CD4-positive, alpha-beta T cell (primary cell): ENCODE results near the gene ARGLU1. TPM values are rescaled to one million over a fixed set of nuclear protein-coding genes. Genes with fewer than 3 reads are reported as not detected.

Experiments used
- ATAC-seq: fragments of 200-7000 bp; cut with Tn5 transposase; one replicate; pipeline ENCODE4 v1.10.0; 2022; ENCODE audit warnings: mild to moderate bottlenecking; ENCODE audit not compliant: poor library complexity
- CTCF ChIA-PET: fragments of 350-600 bp; sonication (Branson Sonifier 250); formaldehyde crosslinking; loops from one replicate; lab custom pipeline; 2021; ENCODE audit warnings: antibody characterized with exemption, inconsistent platforms; lab: Charles Lee
- POLR2A ChIA-PET: fragments of 350-600 bp; sonication (Branson Sonifier 250); formaldehyde crosslinking; loops from one replicate; lab custom pipeline; 2021; ENCODE audit warnings: antibody characterized with exemption, inconsistent platforms; lab: Charles Lee
- DNase-seq, 14 experiments: peaks; one replicate each; pipeline ENCODE4 v3.0.0-alpha.2; 2013 to 2020; ENCODE audit warnings: mixed read lengths in 2 of 14
- H3K27ac ChIP-seq, 2 donors: one replicate each; pipeline versions ENCODE4 v1.5.1 to v1.7.0; 2013; ENCODE audit warnings: low read length in 2 of 2, low read depth in 1 of 2, mild to moderate bottlenecking in 1 of 2
- H3K27me3 ChIP-seq, 2 experiments: 1 replicate in 1 of 2; 2 replicates in 1 of 2; pipeline versions ENCODE4 v1.6.1 to v1.7.0; 2013; ENCODE audit warnings: low read length in 2 of 2, control low read depth in 1 of 2, mild to moderate bottlenecking in 1 of 2, moderate library complexity in 1 of 2; ENCODE audit not compliant: insufficient read depth in 2 of 2, control insufficient read depth in 1 of 2
- H3K36me3 ChIP-seq: one replicate; pipeline ENCODE4 v1.6.1; 2013; ENCODE audit warnings: low read length, control low read depth; ENCODE audit not compliant: insufficient read depth
- H3K4me1 ChIP-seq: one replicate; pipeline ENCODE4 v1.6.1; 2013; ENCODE audit warnings: low read length, control low read depth; ENCODE audit not compliant: insufficient read depth
- H3K4me3 ChIP-seq: one replicate; pipeline ENCODE4 v1.5.1; 2013; ENCODE audit warnings: mild to moderate bottlenecking, low read length, moderate library complexity
- H3K9me3 ChIP-seq, 2 experiments: 1 replicate in 1 of 2; 2 replicates in 1 of 2; pipeline versions ENCODE4 v1.6.1 to v1.7.0; 2013; ENCODE audit warnings: low read length in 2 of 2, mild to moderate bottlenecking in 2 of 2, control low read depth in 1 of 2, moderate library complexity in 1 of 2; ENCODE audit not compliant: control insufficient read depth in 1 of 2, insufficient read depth in 1 of 2
- H3K27ac Mint-ChIP-seq: one replicate; pipeline ENCODE4 v1.8.0; 2020; ENCODE audit warnings: mixed read lengths
- H3K27me3 Mint-ChIP-seq: one replicate; pipeline ENCODE4 v1.8.0; 2021; ENCODE audit warnings: mixed read lengths
- H3K36me3 Mint-ChIP-seq: one replicate; pipeline ENCODE4 v1.8.0; 2021; ENCODE audit warnings: low read depth, mixed read lengths
- H3K4me1 Mint-ChIP-seq: one replicate; pipeline ENCODE4 v1.8.0; 2021; ENCODE audit warnings: low read depth, mixed read lengths
- H3K4me3 Mint-ChIP-seq: one replicate; pipeline ENCODE4 v1.8.0; 2020; ENCODE audit warnings: mild to moderate bottlenecking, mixed read lengths
- H3K9me3 Mint-ChIP-seq: one replicate; pipeline ENCODE4 v1.8.0; 2020; ENCODE audit warnings: mixed read lengths
- CTCF ChIP-seq: fragments of 200-600 bp; IDR thresholded peaks from one replicate; pipeline ENCODE4 v1.8.0; 2022; ENCODE audit warnings: antibody characterized with exemption, mild to moderate bottlenecking
- intact Hi-C, 2 experiments: fragments of 100-400 bp; cut with DNase I in 1 of 2; cut with micrococcal nuclease in 1 of 2; formaldehyde crosslinking; loops; one replicate each; pipeline versions ENCODE4 v1.15.1 to v1.9.0; 2023 to 2025; cut with DNase I, micrococcal nuclease
- total RNA-seq, 174 experiments: library from RNA in 2 of 174; stranded (reverse) in 2 of 174; gene quantifications; one replicate each; pipeline ENCODE4 v1.2.3 and lab custom pipeline; 2021 to 2026

ARGLU1 gene
- total RNA-seq, 2 experiments from 2014 or later = 146 to 152 TPM

GRCh38 chr13:106540613-106541012 lies 27.3 kb downstream of the ARGLU1 start:
- ATAC-seq (no peak), DNase-seq (no peak)
- peaks cover 4% of the 10 kb centered on the region for H3K27me3 Mint-ChIP-seq
- POLR2A ChIA-PET = no interaction called here
- H3K27me3 ChIP-seq = no peaks in the 10 kb centered on the region
- no peak overlapping the region for H3K27ac Mint-ChIP-seq
- intact Hi-C loops = no loop called here
- no peak for TF ChIP-seq CTCF
- H3K36me3 ChIP-seq = peaks cover 30% of the 10 kb centered on the region
- H3K9me3 ChIP-seq = no peaks in the 10 kb centered on the region
- H3K4me1 ChIP-seq = peaks cover 9% of the 10 kb centered on the region
- no peak overlapping the region for H3K27ac ChIP-seq
- H3K4me3 Mint-ChIP-seq = no peak overlapping the region
- CTCF ChIA-PET = no interaction called here
- peaks cover 40% of the 10 kb centered on the region for H3K36me3 Mint-ChIP-seq
- H3K9me3 Mint-ChIP-seq = no peaks in the 10 kb centered on the region
- no peak overlapping the region for H3K4me3 ChIP-seq
- H3K4me1 Mint-ChIP-seq = peaks cover 9% of the 10 kb centered on the region

- POLR2A ChIA-PET = interaction anchor here (5.7 kb wide), 1 partner anchor 29 kb away, joined by 35 read pairs; the partner anchor contains the start of gene ARGLU1
- CTCF ChIA-PET = interaction anchor here (1.2 to 2.0 kb wide), 5 partner anchors 13 to 82 kb away, joined by 3 to 16 read pairs (median 8); partner anchors contain the start of gene ARGLU1
- no peak overlapping the region for H3K4me3 ChIP-seq
- DNase-seq = no peak
- Mint-ChIP-seq H3K4me3 (peak overlapping the region; percentile 52), H3K27ac (no peak overlapping the region), H3K27me3 (peaks cover 25% of the 10 kb centered on the region), H3K36me3 (peaks cover 25% of the 10 kb centered on the region), H3K9me3 (no peaks in the 10 kb centered on the region), H3K4me1 (peaks cover 23% of the 10 kb centered on the region)
- intact Hi-C loops = loop anchor here (1.0 to 10.0 kb wide), 4 partner anchors 30 to 1765 kb away; no protein-coding TSS in a partner anchor
- no peak for ATAC-seq
- peaks cover 33% of the 10 kb centered on the region for H3K4me1 ChIP-seq
- H3K36me3 ChIP-seq = peaks cover 13% of the 10 kb centered on the region
- TF ChIP-seq CTCF = no peak
- H3K9me3 ChIP-seq = no peaks in the 10 kb centered on the region
- H3K27me3 ChIP-seq = peaks cover 19 to 21% of the 10 kb centered on the region in 2 experiments
- H3K27ac ChIP-seq = no peak overlapping the region
Observed at GRCh38 chr13:106537521-106537920, 30.4 kb downstream of the ARGLU1 start.

GRCh38 chr13:106536244-106537034 lies 31.5 kb downstream of the ARGLU1 start:
- no peaks in the 10 kb centered on the region for H3K9me3 ChIP-seq
- peaks cover 36% of the 10 kb centered on the region for H3K27me3 Mint-ChIP-seq
- no peaks in the 10 kb centered on the region for H3K9me3 Mint-ChIP-seq
- H3K4me1 Mint-ChIP-seq = peaks cover 29% of the 10 kb centered on the region
- peaks cover 9% of the 10 kb centered on the region for H3K36me3 ChIP-seq
- H3K27me3 ChIP-seq = peaks cover 22 to 32% of the 10 kb centered on the region in 2 experiments
- peak overlapping the region; percentile 91 for H3K4me3 ChIP-seq
- DNase-seq (peak; percentile 74 to 95 (median 87)), ATAC-seq (peak; percentile 46)
- peaks cover 14% of the 10 kb centered on the region for H3K36me3 Mint-ChIP-seq
- TF ChIP-seq CTCF = peak; percentile 98
- H3K27ac Mint-ChIP-seq = peak overlapping the region; percentile 40
- ChIA-PET POLR2A (interaction anchor here (0.6 to 5.7 kb wide), 4 partner anchors 15 to 1397 kb away, joined by 3 to 35 read pairs (median 4); partner anchors contain the start of gene ARGLU1), CTCF (interaction anchor here (0.7 to 2.0 kb wide), 13 partner anchors 9 to 1126 kb away, joined by 3 to 16 read pairs (median 6); partner anchors contain the start of gene ARGLU1)
- H3K4me1 ChIP-seq = peaks cover 33% of the 10 kb centered on the region
- intact Hi-C loops = loop anchor here (1.0 to 10.0 kb wide), 4 partner anchors 31 to 1764 kb away; no protein-coding TSS in a partner anchor
- no peak overlapping the region for H3K27ac ChIP-seq
- peak overlapping the region; percentile 97 for H3K4me3 Mint-ChIP-seq
